Bronchial epithelial cell (primary cell): ENCODE results near the gene KRIT1. TPM values are rescaled to one million over a fixed set of nuclear protein-coding genes. Genes with fewer than 3 reads are reported as not detected.

Source experiments
- DNase-seq: peaks from one replicate; pipeline ENCODE4 v3.0.0-alpha.2; 2010; ENCODE audit warnings: low read depth
- FAIRE-seq: peaks from 2 replicates; lab custom pipeline; 2011; peaks lifted over from hg19 to GRCh38; lab: Jason Lieb, UNC
- H3K27me3 ChIP-seq: 2 replicates; pipeline ENCODE4 v1.5.1; 2011; ENCODE audit warnings: low read length; ENCODE audit not compliant: control insufficient read depth, insufficient read depth
- H3K36me3 ChIP-seq: 2 replicates; pipeline ENCODE4 v1.5.1; 2011; ENCODE audit warnings: low read length; ENCODE audit not compliant: control insufficient read depth, insufficient read depth
- H3K4me3 ChIP-seq: 2 replicates; pipeline ENCODE4 v1.5.1; 2011; ENCODE audit warnings: mild to moderate bottlenecking, low read depth, low read length, control low read depth
- CTCF ChIP-seq: IDR thresholded peaks from 2 replicates; pipeline ENCODE4 v1.5.1; 2011; ENCODE audit warnings: mild to moderate bottlenecking, moderate library complexity, low read length, control low read depth, inconsistent platforms; ENCODE audit not compliant: insufficient read depth, severe bottlenecking
- total RNA-seq: library from RNA; depleted of rRNA; stranded (reverse); fragments of >200 nt; gene quantifications from 2 replicates; pipeline ENCODE4 v1.2.1, GENCODE V29; 2014

Gene KRIT1
- total RNA-seq, 1 donor from 2014 or later = 26.9 TPM

DNA sequence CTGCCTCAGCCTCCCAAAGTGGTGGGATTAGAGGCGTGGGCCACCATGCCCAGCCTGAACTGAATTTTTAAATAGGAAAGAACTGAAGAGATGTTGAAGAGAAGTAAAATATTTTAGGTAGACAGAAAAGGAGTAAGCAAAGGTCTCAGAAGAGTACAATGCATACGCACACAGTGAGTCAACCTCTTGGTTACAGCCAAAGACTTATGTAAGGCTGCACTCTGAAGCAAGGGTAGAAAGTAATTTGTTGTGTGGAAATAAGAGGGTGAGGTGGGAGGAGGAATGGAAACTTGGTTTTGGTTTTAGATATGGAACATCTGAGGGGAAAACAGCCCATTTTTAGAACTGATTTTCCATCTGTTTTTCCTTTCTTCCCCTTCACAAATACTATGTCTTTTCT is 17.6 kb downstream of the KRIT1 start:
- DNase-seq (no peak), FAIRE-seq (no peak)
- Histone ChIP-seq H3K4me3 (no peak overlapping the region), H3K27me3 (no peaks in the 10 kb centered on the region), H3K36me3 (peaks cover 4% of the 10 kb centered on the region)
- TF ChIP-seq CTCF = no peak

- DNase-seq (no peak), FAIRE-seq (no peak)
- Histone ChIP-seq H3K27me3 (no peaks in the 10 kb centered on the region), H3K36me3 (peaks cover 4% of the 10 kb centered on the region), H3K4me3 (no peak overlapping the region)
- no peak for TF ChIP-seq CTCF
These were observed 18.7 kb downstream of the KRIT1 start for GRCh38 chr7:92226981-92227380.

DNA sequence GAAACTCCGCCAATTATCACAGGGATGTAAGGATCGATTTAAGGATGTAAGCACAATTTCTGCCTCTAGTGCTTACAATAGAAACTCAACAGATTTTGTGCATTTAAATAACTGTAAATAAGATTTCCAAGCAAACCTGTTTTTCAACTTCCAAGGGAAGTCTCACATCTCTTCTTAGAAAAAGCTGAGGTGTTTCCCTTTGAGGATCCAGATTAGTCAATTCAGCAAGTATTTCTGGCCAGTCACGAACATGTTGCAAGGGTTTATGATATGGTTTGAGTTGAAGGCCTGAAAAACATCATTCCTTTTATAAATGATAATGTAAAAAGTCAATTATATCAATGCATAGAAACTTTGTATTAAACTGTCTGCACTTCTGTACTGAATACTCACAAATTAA is 23.9 kb downstream of the KRIT1 start:
- peaks cover 1% of the 10 kb centered on the region for H3K36me3 ChIP-seq
- no peak for TF ChIP-seq CTCF
- H3K4me3 ChIP-seq = no peak overlapping the region

DNA sequence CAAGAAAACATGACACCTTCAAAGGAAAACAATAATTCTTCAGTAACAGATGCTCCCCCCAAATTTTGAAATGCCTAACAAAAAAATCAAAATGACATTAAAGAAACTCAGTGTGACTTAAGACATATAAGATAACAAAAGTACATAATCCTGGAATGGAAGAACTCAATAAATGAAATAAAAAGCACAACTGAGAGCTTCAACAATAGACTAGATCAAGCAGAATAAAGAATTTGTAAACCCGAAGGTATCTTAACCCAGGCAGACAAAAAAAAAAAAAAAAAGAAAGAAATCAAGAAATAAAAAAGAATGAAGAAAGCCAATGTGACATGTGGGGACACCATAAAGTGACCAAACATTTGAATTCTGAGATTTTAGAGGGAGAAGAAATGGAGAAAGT is 39.0 kb downstream of the KRIT1 start:
- DNase-seq (no peak), FAIRE-seq (no peak)
- TF ChIP-seq CTCF = no peak
- Histone ChIP-seq H3K27me3 (no peaks in the 10 kb centered on the region), H3K36me3 (peaks cover 8% of the 10 kb centered on the region), H3K4me3 (no peak overlapping the region)

More for the DNA sequence above, 23.9 kb downstream of the KRIT1 start:
- peak; percentile 59 for DNase-seq
- H3K27me3 ChIP-seq = no peaks in the 10 kb centered on the region
- FAIRE-seq = no peak

- DNase-seq (no peak), FAIRE-seq (peak; percentile 92)
- peaks cover 7% of the 10 kb centered on the region for H3K36me3 ChIP-seq
These were observed 39.7 kb downstream of the KRIT1 start for GRCh38 chr7:92205987-92206386.

More at GRCh38 chr7:92205987-92206386, 39.7 kb downstream of the KRIT1 start:
- Histone ChIP-seq H3K4me3 (no peak overlapping the region), H3K27me3 (no peaks in the 10 kb centered on the region)
- TF ChIP-seq CTCF = no peak
